ENCODE results near the gene ATP5MK. TPM values are rescaled to one million over a fixed set of nuclear protein-coding genes. Genes with fewer than 3 reads are reported as not detected.

Gene ATP5MK
- total RNA-seq, 1 experiment from 2014 or later, result 694 TPM

- Histone ChIP-seq H3K4me1 (ENCODE audit: control insufficient read depth, insufficient read depth, low read length) (no peaks in the 10 kb centered on the region), H3K4me3 (ENCODE audit: low read depth in 2 of 2, low read length in 2 of 2) (no peak overlapping the region), H3K27ac (ENCODE audit: low read length) (no peak overlapping the region), H3K27me3 (ENCODE audit: control insufficient read depth, insufficient read depth, low read length) (no peaks in the 10 kb centered on the region), H3K36me3 (ENCODE audit: control insufficient read depth, insufficient read depth, low read length) (peaks cover 46% of the 10 kb centered on the region), H3K9me3 (ENCODE audit: control insufficient read depth, insufficient read depth, low read depth, low read length) (no peaks in the 10 kb centered on the region)
- ChIA-PET CTCF (no interaction called here), POLR2A (no interaction called here)
- in situ Hi-C loops (cut with HindIII; ENCODE audit: low pct_unique_long_range_greater_than_20kb, low sequenced_read_pairs) (no loop called here), intact Hi-C loops (cut with micrococcal nuclease; ENCODE audit: unreplicated experiment) (no loop called here)
- DNase-seq (ENCODE audit: low read depth, low spot score) (no peak), ATAC-seq (no peak)
- TF ChIP-seq POLR2AphosphoS5 (IDR thresholded peaks at IDR 0.05; ENCODE audit: low read depth, low read length) (no peak), REST (IDR thresholded peaks at IDR 0.05; ENCODE audit: insufficient read depth in 1 of 2, low read depth in 2 of 2, low read length in 1 of 2) (no peak), SIN3A (IDR thresholded peaks at IDR 0.05; ENCODE audit: borderline replicate concordance, insufficient read depth, low read depth, low read length) (no peak), TCF7L2 (IDR thresholded peaks at IDR 0.05; ENCODE audit: low read depth, low read length) (no peak), CTCF (IDR thresholded peaks at IDR 0.05) (no peak)
- no TSS peak for BruUV-seq (replicated peaks)
Observed at GRCh38 chr10:103431902-103432301, 35.6 kb upstream of the ATP5MK start.

- no TSS peak for BruUV-seq (replicated peaks)
- ChIA-PET CTCF (no interaction called here), POLR2A (no interaction called here)
- Histone ChIP-seq H3K4me1 (ENCODE audit: control insufficient read depth, insufficient read depth, low read length) (no peaks in the 10 kb centered on the region), H3K9me3 (ENCODE audit: control insufficient read depth, insufficient read depth, low read depth, low read length) (no peaks in the 10 kb centered on the region), H3K27ac (ENCODE audit: low read length) (no peak overlapping the region), H3K27me3 (ENCODE audit: control insufficient read depth, insufficient read depth, low read length) (no peaks in the 10 kb centered on the region), H3K4me3 (ENCODE audit: low read depth in 2 of 2, low read length in 2 of 2) (no peak overlapping the region), H3K36me3 (ENCODE audit: control insufficient read depth, insufficient read depth, low read length) (peaks cover 51% of the 10 kb centered on the region)
- ATAC-seq, result no peak
- intact Hi-C loops (cut with micrococcal nuclease; ENCODE audit: unreplicated experiment) (no loop called here), in situ Hi-C loops (cut with HindIII; ENCODE audit: low pct_unique_long_range_greater_than_20kb, low sequenced_read_pairs) (no loop called here)
- TF ChIP-seq SIN3A (IDR thresholded peaks at IDR 0.05; ENCODE audit: borderline replicate concordance, insufficient read depth, low read depth, low read length) (no peak), REST (IDR thresholded peaks at IDR 0.05; ENCODE audit: insufficient read depth in 1 of 2, low read depth in 2 of 2, low read length in 1 of 2) (no peak), TCF7L2 (IDR thresholded peaks at IDR 0.05; ENCODE audit: low read depth, low read length) (no peak), POLR2AphosphoS5 (IDR thresholded peaks at IDR 0.05; ENCODE audit: low read depth, low read length) (no peak)
- DNase-seq (ENCODE audit: low read depth, low spot score), result no peak
Observed at GRCh38 chr10:103429647-103430046, 33.4 kb upstream of the ATP5MK start.

Measured in Panc1 (cell line).